Measurements from ENCODE around the gene MRPS9.

Gene MRPS9

GRCh38 chr2:105037572-105038382 lies at the start of gene MRPS9:
MRPS9 (plus strand) TSS chr2:105038069; CDS start chr2:105038093, 24 bp downstream.
- peak; percentile 94 to 97 for DNase-seq (ENCODE audit: low read depth in 2 of 2)

DNA sequence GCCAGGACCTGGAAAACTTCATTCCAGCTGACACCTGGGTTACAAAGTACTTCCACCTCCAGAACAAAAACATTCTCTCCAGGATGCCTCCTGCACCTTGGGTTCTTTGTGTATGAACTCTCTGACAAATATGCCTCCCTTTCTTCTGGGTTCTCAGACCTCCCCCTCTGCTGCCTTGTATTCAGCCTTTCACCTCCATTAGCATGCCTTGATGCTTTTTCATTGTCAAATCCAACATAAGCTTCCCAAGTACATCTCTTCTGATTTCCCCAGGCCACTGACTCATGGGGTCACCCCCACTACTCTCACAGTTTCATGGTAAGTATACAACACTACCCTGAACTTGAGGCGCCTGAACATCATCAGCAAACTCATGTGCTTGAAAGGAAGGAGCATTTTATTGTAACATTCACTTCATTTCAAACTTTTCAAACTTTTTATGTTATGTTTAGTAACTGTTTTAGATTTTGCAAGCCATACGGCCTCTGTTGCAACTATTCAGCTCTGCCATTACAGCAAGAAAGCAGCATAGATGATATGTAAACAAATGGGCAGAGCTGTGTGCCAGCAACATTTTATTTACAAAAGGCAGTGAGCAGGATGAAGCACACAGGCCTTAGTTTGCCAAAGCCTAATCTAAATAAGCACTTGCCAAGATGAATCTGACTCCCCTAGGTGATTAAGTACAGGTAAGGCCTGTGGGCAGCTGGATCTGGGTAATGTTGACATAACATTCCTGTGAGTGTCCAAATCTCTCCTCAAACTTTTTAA lies 32.5 kb upstream of the MRPS9 start:
- DNase-seq (ENCODE audit: low read depth in 2 of 2), result no peak

DNA sequence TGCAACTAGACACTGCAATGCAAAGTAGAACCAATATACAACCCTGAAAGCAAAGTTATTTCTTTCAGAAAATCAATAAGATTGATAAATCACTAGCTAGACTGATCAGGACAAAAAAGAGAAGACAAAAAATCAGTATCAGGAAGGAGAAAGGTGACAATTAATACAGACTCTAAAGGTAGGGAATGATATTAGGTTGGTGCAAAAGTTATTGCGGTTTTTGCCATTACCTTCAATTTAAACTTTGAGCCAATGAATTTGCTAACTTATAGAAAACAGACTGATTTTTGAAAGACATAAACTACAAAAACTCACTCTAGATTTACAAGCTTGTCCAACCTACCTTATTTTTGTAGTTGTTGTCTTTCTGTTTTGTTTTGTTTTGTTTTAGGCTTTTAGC lies 30.5 kb upstream of the MRPS9 start:
- DNase-seq (ENCODE audit: low read depth in 2 of 2), result no peak

DNA sequence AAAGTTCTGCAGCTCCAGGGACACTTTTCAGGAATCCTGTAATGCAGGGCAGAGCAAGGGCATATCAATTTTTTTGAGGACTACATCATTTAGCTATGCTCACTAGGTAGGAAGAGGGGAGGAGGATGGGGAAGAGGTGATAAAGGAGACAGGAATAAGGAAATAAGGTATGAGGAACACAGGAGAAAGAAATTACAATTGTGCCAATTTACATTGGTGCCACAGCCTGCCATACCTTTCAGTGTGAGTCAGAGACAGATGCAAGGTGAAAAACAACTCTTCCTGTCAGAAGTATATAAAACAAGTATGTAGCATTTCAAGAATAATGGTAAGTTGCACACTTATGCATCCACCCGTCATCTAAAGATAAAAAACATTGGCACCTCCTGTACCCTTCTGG lies 5.4 kb upstream of the MRPS9 start:
- DNase-seq (ENCODE audit: low read depth in 2 of 2), result no peak

- no peak for DNase-seq (ENCODE audit: low read depth in 2 of 2)
Observed at GRCh38 chr2:105034170-105034569, 3.7 kb upstream of the MRPS9 start.

GRCh38 chr2:105038383-105039061 lies 653 bp downstream of the MRPS9 start:
- DNase-seq (ENCODE audit: low read depth in 2 of 2), result no peak

DNA sequence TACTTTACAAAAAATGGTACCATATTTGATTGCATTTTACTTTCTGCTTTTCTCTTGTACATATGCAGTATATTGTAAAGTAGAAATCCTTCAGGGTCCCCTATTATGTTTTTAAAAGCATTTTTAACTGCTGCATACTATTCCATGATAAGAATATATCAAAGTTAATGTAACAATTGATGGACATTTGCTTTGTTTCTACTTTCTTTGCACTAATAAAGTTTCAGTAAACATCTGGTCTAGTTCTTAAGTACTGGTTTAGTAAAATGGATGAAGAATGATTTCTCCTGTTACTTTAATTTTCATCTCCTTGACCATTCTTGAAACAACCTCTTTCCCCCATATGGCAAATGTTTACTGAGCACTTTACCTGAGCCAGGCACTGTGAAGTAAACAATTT lies 1.7 kb downstream of the MRPS9 start:
- DNase-seq (ENCODE audit: low read depth in 2 of 2), result no peak

DNA sequence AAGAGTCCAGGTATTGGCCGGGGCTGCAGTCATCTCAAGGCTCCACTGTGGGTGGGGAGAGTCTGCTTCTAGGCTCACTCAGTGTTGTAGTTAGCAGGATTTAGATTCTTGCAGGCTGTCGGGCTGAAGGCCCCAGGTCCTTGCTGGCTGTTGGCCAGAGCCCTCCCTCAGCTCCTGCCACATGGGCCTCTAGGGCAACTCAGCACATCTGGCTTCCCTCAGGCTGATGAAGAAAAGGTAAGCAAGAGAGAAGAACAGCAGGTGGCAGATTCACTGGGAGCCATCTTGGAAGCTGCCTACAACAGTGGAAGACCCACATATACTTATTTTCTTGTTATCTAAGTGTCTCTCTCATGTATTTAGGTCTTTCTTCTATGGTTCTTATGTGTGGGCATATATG lies 4.3 kb downstream of the MRPS9 start:
- DNase-seq (ENCODE audit: low read depth in 2 of 2), result no peak

DNA sequence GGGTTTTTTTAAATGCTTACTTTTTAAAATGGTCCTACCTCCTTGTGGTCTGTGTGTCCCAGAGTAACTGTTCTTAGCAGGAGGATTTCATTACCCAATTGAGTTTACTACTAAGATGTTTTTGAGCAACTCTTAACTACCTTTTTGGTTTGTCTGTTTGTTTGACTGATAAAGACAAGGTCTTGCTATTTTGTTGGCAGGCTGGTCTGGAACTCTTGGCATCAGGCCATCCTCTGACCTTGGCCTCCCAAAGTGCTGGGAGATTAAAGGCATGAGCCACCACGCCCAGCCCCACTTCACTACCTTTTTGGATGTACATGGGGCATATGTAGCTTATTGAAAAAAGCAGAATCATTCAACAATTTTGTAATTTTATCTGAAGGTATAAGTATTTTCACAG lies 14.9 kb downstream of the MRPS9 start:
- DNase-seq (ENCODE audit: low read depth in 2 of 2), result no peak

DNA sequence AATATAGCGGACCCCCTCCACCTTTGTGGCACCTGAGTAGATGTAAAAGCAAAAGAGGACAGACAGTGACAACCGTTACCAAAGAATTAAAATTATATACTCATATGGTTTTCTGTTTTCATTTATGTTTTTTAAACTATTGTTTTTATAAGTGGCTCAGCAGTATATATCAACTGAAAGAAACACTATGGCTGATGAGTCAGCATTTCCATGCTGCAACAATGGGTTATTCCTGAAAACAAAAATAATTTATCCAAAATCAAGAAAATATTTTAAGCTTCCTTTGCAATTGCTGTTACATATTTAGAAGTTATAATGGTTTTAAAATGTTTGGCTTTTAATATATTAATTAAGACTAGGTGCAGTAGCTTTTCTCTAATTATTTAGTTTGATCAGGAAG lies 17.7 kb downstream of the MRPS9 start:
- DNase-seq (ENCODE audit: low read depth in 2 of 2), result no peak

DNA sequence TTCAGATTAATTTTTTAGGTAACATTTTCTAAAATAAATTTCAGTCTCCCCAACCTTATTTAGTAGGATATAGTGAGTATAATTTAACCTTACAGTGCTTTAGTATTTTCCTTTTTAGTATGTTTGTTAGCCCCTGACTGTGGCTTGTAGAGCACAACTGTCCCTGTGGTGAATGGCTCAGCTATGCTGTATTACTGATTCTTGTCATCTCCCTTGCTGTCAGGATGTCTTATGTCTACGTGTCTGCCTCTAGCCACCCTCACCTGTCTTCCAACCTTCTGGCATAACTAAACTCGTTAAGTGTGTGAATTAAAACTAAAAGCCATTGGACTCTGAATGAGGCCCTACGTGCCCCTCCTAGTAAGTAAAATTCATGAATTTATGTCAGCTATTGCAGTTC lies 18.4 kb downstream of the MRPS9 start:
- no peak for DNase-seq (ENCODE audit: low read depth in 2 of 2)

GRCh38 chr2:105057005-105057404 lies 19.1 kb downstream of the MRPS9 start:
- DNase-seq (ENCODE audit: low read depth in 2 of 2), result no peak

DNA sequence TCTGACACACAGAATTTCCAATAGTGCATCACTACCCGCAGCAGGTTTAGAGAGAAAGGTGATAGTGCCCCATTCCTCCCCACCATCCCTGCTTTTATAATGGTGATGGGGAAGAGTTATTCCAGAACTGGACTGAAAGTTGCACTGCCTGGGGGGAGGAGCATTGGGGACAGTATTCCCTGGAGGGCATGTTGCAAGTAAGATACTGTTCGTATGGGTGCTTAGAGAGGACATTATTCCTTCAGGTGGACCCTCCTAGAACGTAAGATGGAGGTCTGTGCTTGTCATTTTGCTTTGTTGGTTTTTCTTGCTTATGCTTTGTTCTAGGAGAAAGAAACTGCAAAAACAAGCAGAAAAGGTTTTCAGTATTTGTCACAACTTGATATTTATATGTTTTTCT lies 23.7 kb downstream of the MRPS9 start:
- no peak for DNase-seq (ENCODE audit: low read depth in 2 of 2)

GRCh38 chr2:105062158-105062557 lies 24.3 kb downstream of the MRPS9 start:
- DNase-seq (ENCODE audit: low read depth in 2 of 2), result no peak

- DNase-seq (ENCODE audit: low read depth in 2 of 2), result no peak
Observed at GRCh38 chr2:105068387-105068786, 30.5 kb downstream of the MRPS9 start.

GRCh38 chr2:105068875-105069274 lies 31.0 kb downstream of the MRPS9 start:
- no peak for DNase-seq (ENCODE audit: low read depth in 2 of 2)

DNA sequence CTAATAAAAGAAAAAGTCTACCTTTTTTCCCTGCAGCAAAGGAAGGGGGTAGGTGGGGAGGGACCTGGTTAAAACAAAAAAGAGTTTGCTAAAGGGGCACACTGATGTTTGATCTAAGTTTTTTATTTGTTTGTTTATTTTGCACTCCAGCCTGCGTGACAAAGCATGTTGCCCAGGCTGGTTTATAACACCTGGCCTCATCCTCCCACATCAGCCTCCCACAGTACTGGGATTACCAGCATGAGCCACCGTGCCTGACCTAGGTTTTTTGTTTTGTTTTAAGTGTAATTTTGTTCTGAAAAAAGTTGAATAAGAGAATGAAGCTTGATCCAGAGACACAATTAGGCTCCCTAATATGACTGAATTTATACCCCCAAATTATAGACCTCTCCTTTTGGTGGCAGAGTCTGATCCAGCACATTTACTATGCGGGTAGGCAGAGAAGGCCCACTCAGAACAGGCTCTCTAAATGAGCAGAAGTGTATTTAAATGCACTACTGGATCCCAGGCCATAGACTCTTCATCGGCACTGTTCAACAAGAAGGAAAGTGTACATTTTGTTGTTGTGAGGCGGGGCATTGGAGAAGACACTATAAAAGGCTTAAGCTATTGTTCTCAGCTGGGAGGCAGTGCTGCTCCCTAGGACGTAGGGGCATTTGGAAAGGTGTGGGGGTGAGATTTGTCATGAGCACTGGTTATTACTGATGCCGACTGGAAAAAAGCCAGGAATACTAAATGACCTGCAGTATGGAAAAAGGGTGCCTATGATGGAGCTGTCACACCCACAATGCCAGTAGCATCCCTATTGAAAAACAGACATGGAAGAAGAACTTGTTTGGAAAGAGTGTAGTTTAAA lies 32.4 kb downstream of the MRPS9 start:
- no peak for DNase-seq (ENCODE audit: low read depth in 2 of 2)

GRCh38 chr2:105071379-105071778 lies 33.5 kb downstream of the MRPS9 start:
- no peak for DNase-seq (ENCODE audit: low read depth in 2 of 2)

- DNase-seq (ENCODE audit: low read depth in 2 of 2), result no peak
Observed at GRCh38 chr2:105072039-105072438, 34.2 kb downstream of the MRPS9 start.

- DNase-seq (ENCODE audit: low read depth in 2 of 2), result no peak
Observed at GRCh38 chr2:105073591-105073990, 35.7 kb downstream of the MRPS9 start.

- DNase-seq (ENCODE audit: low read depth in 2 of 2), result no peak
Observed at GRCh38 chr2:105076121-105076520, 38.3 kb downstream of the MRPS9 start.

Data from stimulated activated CD8-positive, alpha-beta memory T cell treated with anti-CD3 and anti-CD28 coated beads, Interleukin-2, amount 100 ng/mL, for 1 hour (primary cell).